Measurements from ENCODE around the gene GCNT2. TPM values are rescaled to one million over a fixed set of nuclear protein-coding genes. Genes with fewer than 3 reads are reported as not detected.

GCNT2 gene
- total RNA-seq, 1 donor from 2014 or later, result 27.4 TPM

DNA sequence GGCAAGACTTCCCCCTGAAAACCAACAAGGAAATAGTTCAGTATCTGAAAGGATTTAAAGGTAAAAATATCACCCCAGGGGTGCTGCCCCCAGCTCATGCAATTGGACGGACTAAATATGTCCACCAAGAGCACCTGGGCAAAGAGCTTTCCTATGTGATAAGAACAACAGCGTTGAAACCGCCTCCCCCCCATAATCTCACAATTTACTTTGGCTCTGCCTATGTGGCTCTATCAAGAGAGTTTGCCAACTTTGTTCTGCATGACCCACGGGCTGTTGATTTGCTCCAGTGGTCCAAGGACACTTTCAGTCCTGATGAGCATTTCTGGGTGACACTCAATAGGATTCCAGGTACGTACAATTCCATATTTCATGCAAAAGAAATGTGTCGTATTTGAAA lies 35.8 kb downstream of the GCNT2 start:
- H3K27me3 ChIP-seq, result no peaks in the 10 kb centered on the region
- intact Hi-C loops (cut with DNase I), result no loop called here
- no peak overlapping the region for H3K4me3 ChIP-seq
- H3K36me3 ChIP-seq, result peaks cover 4% of the 10 kb centered on the region
- TF ChIP-seq, protein P1, sequence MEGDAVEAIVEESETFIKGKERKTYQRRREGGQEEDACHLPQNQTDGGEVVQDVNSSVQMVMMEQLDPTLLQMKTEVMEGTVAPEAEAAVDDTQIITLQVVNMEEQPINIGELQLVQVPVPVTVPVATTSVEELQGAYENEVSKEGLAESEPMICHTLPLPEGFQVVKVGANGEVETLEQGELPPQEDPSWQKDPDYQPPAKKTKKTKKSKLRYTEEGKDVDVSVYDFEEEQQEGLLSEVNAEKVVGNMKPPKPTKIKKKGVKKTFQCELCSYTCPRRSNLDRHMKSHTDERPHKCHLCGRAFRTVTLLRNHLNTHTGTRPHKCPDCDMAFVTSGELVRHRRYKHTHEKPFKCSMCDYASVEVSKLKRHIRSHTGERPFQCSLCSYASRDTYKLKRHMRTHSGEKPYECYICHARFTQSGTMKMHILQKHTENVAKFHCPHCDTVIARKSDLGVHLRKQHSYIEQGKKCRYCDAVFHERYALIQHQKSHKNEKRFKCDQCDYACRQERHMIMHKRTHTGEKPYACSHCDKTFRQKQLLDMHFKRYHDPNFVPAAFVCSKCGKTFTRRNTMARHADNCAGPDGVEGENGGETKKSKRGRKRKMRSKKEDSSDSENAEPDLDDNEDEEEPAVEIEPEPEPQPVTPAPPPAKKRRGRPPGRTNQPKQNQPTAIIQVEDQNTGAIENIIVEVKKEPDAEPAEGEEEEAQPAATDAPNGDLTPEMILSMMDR (IDR thresholded peaks at IDR 0.05), result no peak
- ATAC-seq (no peak), DNase-seq (no peak)
- no peak overlapping the region for H3K27ac ChIP-seq
- no peaks in the 10 kb centered on the region for H3K4me1 ChIP-seq
- no peaks in the 10 kb centered on the region for H3K9me3 ChIP-seq

DNA sequence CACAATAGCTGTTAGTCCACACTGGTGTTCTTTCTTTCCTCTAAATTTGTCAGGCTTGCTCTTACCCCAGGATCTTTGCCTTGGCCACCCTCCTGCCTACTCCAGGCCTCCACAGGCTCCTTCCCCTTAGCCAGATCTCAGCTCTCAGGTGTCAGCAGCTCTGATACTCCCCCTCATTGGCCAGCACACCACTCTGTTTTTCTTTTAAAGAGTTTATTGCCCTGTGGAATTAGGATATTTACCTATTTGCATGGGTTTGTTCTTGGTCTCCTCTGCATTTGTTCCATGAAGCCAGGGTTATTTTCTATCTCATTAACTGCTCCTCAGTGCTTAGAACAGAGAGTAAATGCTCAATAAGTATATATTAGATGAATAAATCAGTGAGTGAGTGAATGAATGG lies 36.8 kb downstream of the GCNT2 start:
- DNase-seq, result no peak
- Histone ChIP-seq H3K36me3 (peaks cover 4% of the 10 kb centered on the region), H3K27me3 (no peaks in the 10 kb centered on the region), H3K4me3 (no peak overlapping the region), H3K27ac (no peak overlapping the region), H3K4me1 (no peaks in the 10 kb centered on the region), H3K9me3 (no peaks in the 10 kb centered on the region)
- ATAC-seq, result no peak
- TF ChIP-seq, protein P1 (IDR thresholded peaks at IDR 0.05), result no peak
- intact Hi-C loops (cut with DNase I), result no loop called here

DNA sequence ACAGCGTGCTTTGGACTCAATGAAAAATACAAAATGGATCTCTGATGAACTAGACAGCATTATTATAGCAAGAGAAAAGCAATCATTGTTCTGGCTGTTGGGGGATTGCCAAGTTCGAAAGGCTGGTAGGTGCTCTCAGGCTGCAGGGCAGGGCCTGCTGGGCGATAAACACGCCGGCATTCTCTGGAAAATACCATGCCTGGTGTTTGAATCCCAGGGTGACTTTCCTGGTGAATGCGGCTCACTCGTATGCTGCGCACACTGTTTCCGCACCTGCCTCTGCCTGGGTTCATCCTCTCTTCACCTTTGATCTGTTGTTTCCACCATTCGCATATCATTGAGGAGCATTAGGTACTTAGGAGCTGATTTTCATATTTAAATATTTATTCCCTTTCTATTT lies 37.4 kb downstream of the GCNT2 start:
- Histone ChIP-seq H3K4me1 (no peaks in the 10 kb centered on the region), H3K4me3 (no peak overlapping the region), H3K36me3 (peaks cover 4% of the 10 kb centered on the region), H3K27me3 (no peaks in the 10 kb centered on the region), H3K27ac (no peak overlapping the region), H3K9me3 (no peaks in the 10 kb centered on the region)
- intact Hi-C loops (cut with DNase I), result no loop called here
- TF ChIP-seq, protein P1 (IDR thresholded peaks at IDR 0.05), result no peak
- ATAC-seq (peak; percentile 26), DNase-seq (no peak)

DNA sequence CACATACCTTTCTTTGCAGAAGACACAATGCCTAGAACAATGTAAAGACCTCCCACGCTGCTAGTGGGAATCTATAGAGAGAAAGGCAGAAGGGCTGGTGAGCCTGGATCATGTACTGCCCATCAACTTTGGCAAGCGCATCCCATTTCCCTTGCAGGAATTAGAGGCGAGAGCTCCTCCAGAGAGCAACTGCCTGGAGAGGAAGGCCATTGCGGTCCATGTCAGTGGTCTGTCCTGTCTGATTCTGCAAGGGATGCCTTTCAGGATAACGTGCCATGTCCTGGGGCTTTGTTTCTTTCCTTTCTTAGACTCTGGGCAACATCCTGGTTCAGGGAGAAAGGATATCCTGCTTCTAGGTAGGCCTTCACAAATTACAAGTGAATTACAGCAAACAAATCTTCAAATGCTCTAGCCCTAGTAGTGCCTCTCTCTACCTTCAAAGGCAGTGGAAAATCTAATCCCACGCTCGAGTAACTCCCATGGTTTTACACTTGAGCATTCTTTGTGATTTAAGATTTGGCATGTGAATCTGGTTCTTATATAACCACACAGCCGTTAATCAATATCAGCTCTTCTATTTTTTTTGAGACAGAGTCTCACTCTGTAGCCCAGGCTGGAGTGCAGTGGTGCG lies 38.5 kb downstream of the GCNT2 start:
- Histone ChIP-seq H3K27me3 (no peaks in the 10 kb centered on the region), H3K36me3 (peaks cover 4% of the 10 kb centered on the region), H3K4me1 (no peaks in the 10 kb centered on the region), H3K4me3 (no peak overlapping the region), H3K9me3 (no peaks in the 10 kb centered on the region), H3K27ac (no peak overlapping the region)
- intact Hi-C loops (cut with DNase I), result no loop called here
- ATAC-seq (no peak), DNase-seq (no peak)
- TF ChIP-seq, protein P1 (IDR thresholded peaks at IDR 0.05), result no peak

DNA sequence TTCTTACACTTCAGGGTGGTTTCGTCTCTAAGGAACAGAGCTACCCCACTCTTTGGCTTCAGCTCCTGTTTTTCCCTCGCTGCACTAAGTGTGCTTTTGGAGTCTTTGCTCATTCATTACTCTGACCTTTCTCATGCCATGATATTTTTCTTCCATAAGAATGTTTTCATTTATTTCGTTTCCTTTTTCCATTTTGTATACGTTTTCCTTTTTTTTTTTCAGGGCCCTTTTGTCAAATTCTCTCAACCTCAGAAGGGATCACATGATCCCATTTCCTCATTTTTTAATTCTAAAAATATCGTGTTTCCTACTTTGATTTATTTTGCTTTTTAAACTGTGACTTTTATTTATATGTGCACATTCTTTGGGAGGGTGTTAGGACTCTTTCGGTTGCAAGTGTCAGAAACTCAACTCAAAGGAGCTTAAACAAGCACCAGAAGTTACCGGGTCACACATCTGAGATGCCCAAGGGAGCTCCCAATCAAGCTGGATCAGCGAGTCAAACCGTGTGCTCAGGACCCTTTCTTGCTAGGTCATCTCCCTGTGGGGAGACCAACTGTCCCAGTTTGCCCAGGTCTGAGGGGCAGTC lies 40.6 kb downstream of the GCNT2 start:
- Histone ChIP-seq H3K4me3 (no peak overlapping the region), H3K27ac (no peak overlapping the region), H3K9me3 (no peaks in the 10 kb centered on the region), H3K27me3 (no peaks in the 10 kb centered on the region), H3K4me1 (no peaks in the 10 kb centered on the region), H3K36me3 (peaks cover 4% of the 10 kb centered on the region)
- intact Hi-C loops (cut with DNase I), result no loop called here
- DNase-seq, result no peak
- no peak for ATAC-seq
- TF ChIP-seq, protein P1 (IDR thresholded peaks at IDR 0.05), result no peak

Measured in upper lobe of right lung (tissue), 1 donor.